Measurements from ENCODE around the gene LNP1. TPM values are rescaled to one million over a fixed set of nuclear protein-coding genes. Genes with fewer than 3 reads are reported as not detected.

The LNP1 gene
- polyA plus RNA-seq, 1 donor (not counting 4 experiments of a cell fraction or from before 2014, with no cell fraction given): 0.64 TPM

GRCh38 chr3:100503448-100503847 lies 102.1 kb downstream of the LNP1 start:
- H3K9ac ChIP-seq (ENCODE audit: control insufficient read depth, extremely low read depth, insufficient read depth, low read length): no peak overlapping the region
- H3K27me3 ChIP-seq (ENCODE audit: control insufficient read depth, extremely low read depth, insufficient read depth, low read length): no peaks in the 10 kb centered on the region
- no peaks in the 10 kb centered on the region for H3K36me3 ChIP-seq (ENCODE audit: control insufficient read depth in 2 of 2, extremely low read depth in 1 of 2, insufficient read depth in 2 of 2, low read length in 2 of 2)
- H3K4me1 ChIP-seq (ENCODE audit: control insufficient read depth, extremely low read depth, insufficient read depth, low read length): no peaks in the 10 kb centered on the region
- no peak overlapping the region for H3K27ac ChIP-seq (ENCODE audit: control insufficient read depth, insufficient read depth, low read length)
- no peak overlapping the region for H3K4me3 ChIP-seq (ENCODE audit: control insufficient read depth in 2 of 3, extremely low read depth in 1 of 3, insufficient read depth in 2 of 3, low read depth in 1 of 3, low read length in 3 of 3)
- H2AFZ ChIP-seq (ENCODE audit: control insufficient read depth, low read length): no peak overlapping the region
- no peaks in the 10 kb centered on the region for H4K20me1 ChIP-seq (ENCODE audit: control insufficient read depth, extremely low read depth, insufficient read depth, low read length)
- no peak overlapping the region for H3K4me2 ChIP-seq (ENCODE audit: control insufficient read depth, extremely low read depth, insufficient read depth, low read depth, low read length)
- no peaks in the 10 kb centered on the region for H3K9me1 ChIP-seq (ENCODE audit: control insufficient read depth, extremely low read depth, insufficient read depth, low read length)
- no peaks in the 10 kb centered on the region for H3K9me3 ChIP-seq (ENCODE audit: control insufficient read depth, low read depth, low read length)
- FAIRE-seq: no peak
- no peak for TF ChIP-seq EZH2 (IDR thresholded peaks at IDR 0.05; ENCODE audit: low read length)
- TF ChIP-seq CTCF (optimal IDR thresholded peaks at IDR 0.05 in 1 of 3, IDR thresholded peaks at IDR 0.05 in 1 of 3, conservative IDR thresholded peaks at IDR 0.05 in 1 of 3; ENCODE audit: extremely low read depth in 1 of 3, insufficient read depth in 2 of 3, low read length in 3 of 3): no peak
- no peaks in the 10 kb centered on the region for H3K79me2 ChIP-seq (ENCODE audit: control insufficient read depth, insufficient read depth, low read length)
- dilution Hi-C loops (cut with MboI; ENCODE audit: extremely low pct_ligation_motif_present, low sequenced_read_pairs): no loop called here
- DNase-seq (ENCODE audit: low read depth, low spot score): no peak

Other genes starting within 250 kb of the LNP1 start
- gene TBC1D23, start 140.5 kb upstream of the LNP1 start, polyA plus RNA-seq: 23.3 to 42.4 TPM (median 35.3 TPM) in 3 replicates
- gene NIT2, start 66.8 kb upstream of the LNP1 start, polyA plus RNA-seq: 79.1 to 118 TPM (median 98.6 TPM) in 3 replicates
- 26.2 to 40.8 TPM (median 26.2 TPM) in 3 replicates for gene TOMM70, start 450 bp upstream of the LNP1 start, polyA plus RNA-seq
- gene TMEM45A, start 91.1 kb downstream of the LNP1 start, polyA plus RNA-seq: 29.7 to 61.1 TPM (median 57.2 TPM) in 3 replicates
- 0.03 to 0.06 TPM (median 0.03 TPM) in 3 replicates for gene ADGRG7, start 208.1 kb downstream of the LNP1 start, polyA plus RNA-seq

Data from keratinocyte (primary cell).